B cell (primary cell): ENCODE data around the gene SLC12A7. TPM values are rescaled to one million over a fixed set of nuclear protein-coding genes. Genes with fewer than 3 reads are reported as not detected.

Experiments
- ATAC-seq: fragments of 200-7000 bp; cut with Tn5 transposase; one replicate; pipeline ENCODE4 v1.10.0; 2021; ENCODE audit warnings: low read depth, mild to moderate bottlenecking, moderate number of reproducible peaks, moderate library complexity
- CTCF ChIA-PET: fragments of 350-600 bp; sonication (Branson Sonifier 250); formaldehyde crosslinking; loops from one replicate; lab custom pipeline; 2021; ENCODE audit warnings: antibody characterized with exemption, inconsistent platforms; lab: Charles Lee
- POLR2A ChIA-PET: fragments of 350-600 bp; sonication (Branson Sonifier 250); formaldehyde crosslinking; loops from one replicate; lab custom pipeline; 2021; ENCODE audit warnings: antibody characterized with exemption; lab: Charles Lee
- DNase-seq: peaks from one replicate; pipeline ENCODE4 v3.0.0; 2013
- H2AFZ ChIP-seq: 2 replicates; pipeline ENCODE4 v1.6.1; 2012; ENCODE audit warnings: mild to moderate bottlenecking, low read depth, low read length; ENCODE audit not compliant: insufficient read depth, poor library complexity, severe bottlenecking
- H3K27ac ChIP-seq, 2 donors: 1 replicate in 1 of 2; 2 replicates in 1 of 2; pipeline ENCODE4 v1.5.1; 2012 to 2013; ENCODE audit warnings: low read length in 2 of 2, mild to moderate bottlenecking in 2 of 2, moderate library complexity in 1 of 2
- H3K27me3 ChIP-seq, 4 experiments: fragments of 200-600 bp in 1 of 4; sonication (generic) in 1 of 4; replicated peaks in 1 of 4; 1 replicate in 2 of 4; 2 replicates in 2 of 4; pipeline versions ENCODE4 v1.6.1 to v1.7.0; 2013 to 2016; ENCODE audit warnings: low read length in 3 of 4, mild to moderate bottlenecking in 2 of 4, mixed read lengths in 1 of 4, moderate library complexity in 1 of 4; ENCODE audit not compliant: insufficient read depth in 4 of 4, control insufficient read depth in 3 of 4; ENCODE audit errors: control extremely low read depth in 1 of 4
- H3K36me3 ChIP-seq, 2 experiments: replicated peaks in 1 of 2; 1 replicate in 1 of 2; 2 replicates in 1 of 2; pipeline versions ENCODE4 v1.6.1 to v1.7.1; 2013; ENCODE audit warnings: low read length in 1 of 2; ENCODE audit not compliant: insufficient read depth in 2 of 2, control insufficient read depth in 1 of 2; ENCODE audit errors: control extremely low read depth in 1 of 2, extremely low read depth in 1 of 2
- H3K4me1 ChIP-seq, 2 donors: fragments of 200-600 bp in 1 of 2; sonication (generic) in 1 of 2; 1 replicate in 1 of 2; 2 replicates in 1 of 2; pipeline versions ENCODE4 v1.5.1 to v1.6.1; 2013 to 2017; ENCODE audit warnings: low read length in 2 of 2; ENCODE audit not compliant: control insufficient read depth in 2 of 2, insufficient read depth in 2 of 2
- H3K4me2 ChIP-seq: replicated peaks from 2 replicates; pipeline ENCODE3; 2012; ENCODE audit warnings: mild to moderate bottlenecking, low read depth, low read length; ENCODE audit not compliant: poor library complexity, severe bottlenecking
- H3K4me3 ChIP-seq, 5 experiments: fragments of 200-600 bp in 1 of 5; sonication (generic) in 1 of 5; 1 replicate in 3 of 5; 2 replicates in 2 of 5; pipeline versions ENCODE4 v1.5.1 to v1.7.0; 2011 to 2016; ENCODE audit warnings: low read length in 4 of 5, mild to moderate bottlenecking in 4 of 5, low read depth in 2 of 5, control low read depth in 1 of 5, moderate library complexity in 1 of 5; ENCODE audit not compliant: insufficient read depth in 1 of 5; ENCODE audit errors: control extremely low read depth in 1 of 5, extremely low read depth in 1 of 5
- H3K79me2 ChIP-seq: fragments of 200-600 bp; sonication (generic); one replicate; pipeline ENCODE4 v1.6.0; 2016; ENCODE audit warnings: low read length; ENCODE audit not compliant: control insufficient read depth, insufficient read depth
- H3K9ac ChIP-seq: fragments of 200-600 bp; sonication (generic); 2 replicates; pipeline ENCODE4 v1.6.1; 2017; ENCODE audit warnings: mild to moderate bottlenecking, low read length, moderate library complexity
- H3K9me3 ChIP-seq, 3 donors: one replicate each; pipeline versions ENCODE4 v1.6.1 to v1.7.1; 2013; ENCODE audit warnings: low read length in 2 of 3; ENCODE audit not compliant: control insufficient read depth in 2 of 3, insufficient read depth in 1 of 3; ENCODE audit errors: control extremely low read depth in 1 of 3
- H4K20me1 ChIP-seq: 2 replicates; pipeline ENCODE4 v1.6.0; 2012; ENCODE audit warnings: mild to moderate bottlenecking, low read length; ENCODE audit not compliant: insufficient read depth, control insufficient read depth, poor library complexity, severe bottlenecking
- H3K27ac Mint-ChIP-seq: one replicate; pipeline ENCODE4 v1.8.0; 2021; ENCODE audit warnings: mixed read lengths
- H3K27me3 Mint-ChIP-seq: one replicate; pipeline ENCODE4 v1.8.0; 2021; ENCODE audit warnings: mixed read lengths
- H3K4me1 Mint-ChIP-seq: one replicate; pipeline ENCODE4 v1.8.0; 2021; ENCODE audit warnings: mixed read lengths
- H3K4me3 Mint-ChIP-seq: one replicate; pipeline ENCODE4 v1.8.0; 2021; ENCODE audit warnings: mixed read lengths
- H3K9me3 Mint-ChIP-seq: one replicate; pipeline ENCODE4 v1.8.0; 2022; ENCODE audit warnings: mixed read lengths; ENCODE audit not compliant: insufficient read depth
- EZH2 ChIP-seq: IDR thresholded peaks from 2 replicates; pipeline ENCODE4 v1.6.1; 2012; ENCODE audit warnings: borderline replicate concordance, low read depth, mild to moderate bottlenecking, moderate library complexity, low read length; ENCODE audit not compliant: insufficient read depth, poor library complexity, severe bottlenecking
- WGBS: methylation state at CpG from one replicate; pipeline ENCODE4 v1.1.5; 2013; ENCODE audit warnings: missing lambda C conversion rate; ENCODE audit not compliant: insufficient coverage; 5-methylcytosine and 5-hydroxymethylcytosine counted together
- intact Hi-C: fragments of 100-400 bp; cut with micrococcal nuclease; formaldehyde crosslinking; loops from one replicate; pipeline ENCODE4 v1.10.0; 2022
- polyA plus RNA-seq: library from polyadenylated mRNA; depleted of rRNA; stranded (reverse); fragments of >200 nt; gene quantifications from 2 replicates; pipeline ENCODE4 v1.2.3, GENCODE V29; 2012
- total RNA-seq, 2 donors: library from RNA; stranded (reverse); fragments of 120-200 nt in 1 of 2; gene quantifications; 1 replicate in 1 of 2; 2 replicates in 1 of 2; pipeline versions ENCODE4 v1.2.3 to v1.2.4, GENCODE V29; 2013 to 2022
- TF ChIP-seq, protein P1 (sequence below): fragments of 200-600 bp; IDR thresholded peaks from one replicate; pipeline ENCODE4 v1.8.0; 2022; ENCODE audit warnings: antibody characterized with exemption, mild to moderate bottlenecking

Gene SLC12A7
- total and polyA plus RNA-seq, 2 donors (not counting 1 experiment from before 2014, with no cell fraction given), result 25.5 to 34.4 TPM

DNA sequence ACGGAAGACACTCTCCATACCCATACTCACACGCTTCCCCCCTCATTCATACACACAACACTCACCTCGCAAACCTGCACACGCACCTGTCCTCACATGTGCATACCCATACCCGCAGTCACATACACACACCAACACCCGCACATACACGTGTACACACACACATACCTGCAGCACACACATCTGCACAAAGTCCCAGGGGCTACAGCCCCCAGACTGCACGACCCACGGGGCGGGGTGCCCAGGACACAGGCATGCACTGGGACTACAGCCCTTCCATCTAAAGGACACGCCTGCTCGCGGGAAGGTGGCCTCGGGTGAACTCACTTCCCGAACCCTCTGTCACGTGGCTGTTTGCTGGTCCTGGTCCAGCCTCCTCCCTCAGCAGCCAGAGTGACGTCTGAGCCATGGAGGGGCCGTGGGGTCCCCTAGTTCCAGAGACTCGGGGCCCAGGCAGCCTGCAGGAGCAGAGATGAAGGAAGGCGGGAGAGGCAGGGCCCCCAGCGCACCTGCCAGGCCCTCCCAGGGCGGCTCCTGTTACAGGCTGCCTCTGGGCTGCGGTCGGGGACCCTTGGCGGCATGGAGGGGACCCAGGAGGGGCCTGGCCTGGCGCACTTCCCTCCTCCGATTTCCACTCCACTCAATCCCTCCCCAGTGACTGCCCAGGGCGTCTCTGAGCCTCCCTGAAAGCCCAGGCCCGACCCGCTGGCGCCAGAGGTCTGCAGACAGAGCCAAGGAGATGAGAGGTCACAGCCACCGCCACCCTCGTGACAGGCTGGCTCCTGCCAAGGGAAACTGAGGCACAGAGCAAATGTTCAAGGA, 8.1 kb downstream of the SLC12A7 start:
- no peaks in the 10 kb centered on the region for H3K9me3 Mint-ChIP-seq
- peak overlapping the region in 4 of 5 experiments; percentile 40 to 54 (median 43) for H3K4me3 ChIP-seq
- peaks cover 4% of the 10 kb centered on the region for H3K27me3 Mint-ChIP-seq
- ChIA-PET POLR2A (no interaction called here), CTCF (no interaction called here)
- H3K27ac ChIP-seq, result peak overlapping the region; percentile 79 to 82
- no peak for TF ChIP-seq EZH2
- TF ChIP-seq, protein P1, sequence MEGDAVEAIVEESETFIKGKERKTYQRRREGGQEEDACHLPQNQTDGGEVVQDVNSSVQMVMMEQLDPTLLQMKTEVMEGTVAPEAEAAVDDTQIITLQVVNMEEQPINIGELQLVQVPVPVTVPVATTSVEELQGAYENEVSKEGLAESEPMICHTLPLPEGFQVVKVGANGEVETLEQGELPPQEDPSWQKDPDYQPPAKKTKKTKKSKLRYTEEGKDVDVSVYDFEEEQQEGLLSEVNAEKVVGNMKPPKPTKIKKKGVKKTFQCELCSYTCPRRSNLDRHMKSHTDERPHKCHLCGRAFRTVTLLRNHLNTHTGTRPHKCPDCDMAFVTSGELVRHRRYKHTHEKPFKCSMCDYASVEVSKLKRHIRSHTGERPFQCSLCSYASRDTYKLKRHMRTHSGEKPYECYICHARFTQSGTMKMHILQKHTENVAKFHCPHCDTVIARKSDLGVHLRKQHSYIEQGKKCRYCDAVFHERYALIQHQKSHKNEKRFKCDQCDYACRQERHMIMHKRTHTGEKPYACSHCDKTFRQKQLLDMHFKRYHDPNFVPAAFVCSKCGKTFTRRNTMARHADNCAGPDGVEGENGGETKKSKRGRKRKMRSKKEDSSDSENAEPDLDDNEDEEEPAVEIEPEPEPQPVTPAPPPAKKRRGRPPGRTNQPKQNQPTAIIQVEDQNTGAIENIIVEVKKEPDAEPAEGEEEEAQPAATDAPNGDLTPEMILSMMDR, result no peak
- H3K9me3 ChIP-seq, result no peaks in the 10 kb centered on the region
- H3K4me3 Mint-ChIP-seq, result peak overlapping the region; percentile 60
- H3K4me1 ChIP-seq, result peaks cover 28 to 59% of the 10 kb centered on the region in 2 donors
- peak overlapping the region; percentile 76 for H3K4me2 ChIP-seq
- no peak for ATAC-seq
- peaks cover 54% of the 10 kb centered on the region for H3K4me1 Mint-ChIP-seq
- peaks cover 57% of the 10 kb centered on the region for H3K79me2 ChIP-seq
- H3K9ac ChIP-seq, result peak overlapping the region; percentile 55
- no peak overlapping the region for H2AFZ ChIP-seq
- WGBS, result 22% methylated on average over 33 of the region's 33 CpGs
- peaks cover 37% of the 10 kb centered on the region for H4K20me1 ChIP-seq
- intact Hi-C loops, result no loop called here
- H3K27ac Mint-ChIP-seq, result peak overlapping the region; percentile 33
- DNase-seq, result no peak
- H3K36me3 ChIP-seq, result no peaks in the 10 kb centered on the region
- H3K27me3 ChIP-seq, result peaks cover 0 to 5% (median 0%) of the 10 kb centered on the region in 4 experiments

DNA sequence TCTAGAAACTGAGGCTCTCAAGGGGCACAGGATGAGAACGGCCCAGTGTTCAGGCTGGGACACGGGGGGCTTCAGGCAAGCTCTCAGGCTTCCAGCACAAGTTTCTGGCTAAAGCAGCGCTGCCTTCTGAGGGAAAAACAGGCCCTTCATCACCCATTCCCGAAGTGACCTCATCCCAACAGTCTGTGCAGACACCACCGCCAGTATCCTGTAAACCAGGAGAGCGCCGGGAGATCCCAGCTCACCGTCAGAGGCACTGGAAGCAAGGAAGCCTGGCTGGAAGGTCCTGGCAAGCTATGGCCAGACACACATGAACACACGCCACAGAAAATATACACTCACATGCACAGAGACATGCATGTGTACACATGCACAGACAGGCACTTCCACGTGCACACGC, 8.8 kb downstream of the SLC12A7 start:
- CTCF ChIA-PET, result interaction anchor here (1.2 kb wide), 1 partner anchor 10 kb away, joined by 3 read pairs; no protein-coding TSS in a partner anchor
- ATAC-seq (no peak), DNase-seq (no peak)
- peak overlapping the region; percentile 60 for H3K4me3 Mint-ChIP-seq
- H3K9ac ChIP-seq, result no peak overlapping the region
- H3K9me3 Mint-ChIP-seq, result no peaks in the 10 kb centered on the region
- no peaks in the 10 kb centered on the region for H3K9me3 ChIP-seq
- H3K4me1 ChIP-seq, result peaks cover 23 to 53% of the 10 kb centered on the region in 2 donors
- H3K4me1 Mint-ChIP-seq, result peaks cover 47% of the 10 kb centered on the region
- peaks cover 4% of the 10 kb centered on the region for H3K27me3 Mint-ChIP-seq
- peak overlapping the region; percentile 33 for H3K27ac Mint-ChIP-seq
- WGBS, result 86% methylated on average over 11 of the region's 11 CpGs
- intact Hi-C loops, result no loop called here
- H4K20me1 ChIP-seq, result peaks cover 39% of the 10 kb centered on the region
- H3K27ac ChIP-seq, result no peak overlapping the region
- POLR2A ChIA-PET, result no interaction called here
- peaks cover 0 to 5% (median 0%) of the 10 kb centered on the region in 4 experiments for H3K27me3 ChIP-seq
- H3K36me3 ChIP-seq, result no peaks in the 10 kb centered on the region
- H2AFZ ChIP-seq, result no peak overlapping the region
- no peak overlapping the region for H3K4me3 ChIP-seq
- peak overlapping the region; percentile 76 for H3K4me2 ChIP-seq
- H3K79me2 ChIP-seq, result peaks cover 58% of the 10 kb centered on the region
- TF ChIP-seq, protein P1, result no peak
- TF ChIP-seq EZH2, result no peak
